OCI-LY1 (cell line): ENCODE measurements around the gene PRKACA.

Experiments used
- H2AFZ ChIP-seq: fragments of 200-600 bp; sonication (generic), shearing (Covaris generic); 2 replicates; pipeline ENCODE4 v1.6.0; 2014; ENCODE audit warnings: antibody characterized with exemption, mild to moderate bottlenecking, low read length
- H3F3A ChIP-seq: fragments of 200-600 bp; sonication (generic), shearing (Covaris generic); 2 replicates; pipeline ENCODE4 v1.6.0; 2014; ENCODE audit warnings: mild to moderate bottlenecking, antibody characterized with exemption, low read length, moderate library complexity; ENCODE audit not compliant: insufficient read depth
- H3K27ac ChIP-seq: fragments of 200-600 bp; sonication (generic); 2 replicates; pipeline ENCODE4 v1.5.1; 2014; ENCODE audit warnings: low read length, mixed run types, mild to moderate bottlenecking, low read depth; ENCODE audit not compliant: poor library complexity, severe bottlenecking
- H3K27me3 ChIP-seq: fragments of 200-600 bp; sonication (generic); 2 replicates; pipeline ENCODE4 v1.6.0; 2014; ENCODE audit warnings: antibody characterized with exemption, mild to moderate bottlenecking, low read length, moderate library complexity; ENCODE audit not compliant: insufficient read depth
- H3K36me3 ChIP-seq: fragments of 200-600 bp; sonication (generic); 2 replicates; pipeline ENCODE4 v1.6.1; 2014; ENCODE audit warnings: mild to moderate bottlenecking, antibody characterized with exemption, low read length, moderate library complexity, mixed read lengths; ENCODE audit not compliant: insufficient read depth
- H3K4me1 ChIP-seq: fragments of 200-600 bp; sonication (generic); 2 replicates; pipeline ENCODE4 v1.5.1; 2014; ENCODE audit warnings: mild to moderate bottlenecking, low read length, moderate library complexity; ENCODE audit not compliant: insufficient read depth, severe bottlenecking
- H3K4me2 ChIP-seq: fragments of 200-600 bp; sonication (generic), shearing (Covaris generic); 2 replicates; pipeline ENCODE4 v1.6.1; 2014; ENCODE audit warnings: low read length
- H3K4me3 ChIP-seq: fragments of 200-600 bp; sonication (generic); 2 replicates; pipeline ENCODE4 v1.5.1; 2014; ENCODE audit warnings: low read length, low read depth, mild to moderate bottlenecking, mixed read lengths; ENCODE audit not compliant: poor library complexity, severe bottlenecking
- H3K79me2 ChIP-seq: fragments of 200-600 bp; shearing (Covaris generic); 2 replicates; pipeline ENCODE4 v1.6.1; 2016; ENCODE audit warnings: mixed run types, low read length, mixed read lengths; ENCODE audit not compliant: insufficient read depth
- H3K9ac ChIP-seq: fragments of 200-600 bp; sonication (generic), shearing (Covaris generic); 2 replicates; pipeline ENCODE4 v1.6.1; 2014; ENCODE audit warnings: mild to moderate bottlenecking, low read length, mixed read lengths
- H3K9me2 ChIP-seq: fragments of 200-600 bp; sonication (generic), shearing (Covaris generic); 2 replicates; pipeline ENCODE4 v1.6.1; 2014; ENCODE audit warnings: low read depth, mild to moderate bottlenecking, low read length, mixed read lengths
- H3K9me3 ChIP-seq: fragments of 200-600 bp; shearing (Covaris generic); 2 replicates; pipeline ENCODE4 v1.6.1; 2014; ENCODE audit warnings: low read length, mixed read lengths
- H4K20me1 ChIP-seq: fragments of 200-600 bp; sonication (generic), shearing (Covaris generic); 2 replicates; pipeline ENCODE4 v1.6.0; 2016; ENCODE audit warnings: mild to moderate bottlenecking, low read length; ENCODE audit not compliant: insufficient read depth
- EZH2 ChIP-seq: fragments of 200-600 bp; sonication (generic), shearing (Covaris generic); IDR thresholded peaks from 2 replicates; pipeline ENCODE4 v1.8.0; 2017; ENCODE audit warnings: borderline replicate concordance, mixed run types, mild to moderate bottlenecking, antibody characterized with exemption, low read length, moderate library complexity, mixed read lengths
- TF ChIP-seq, protein P1 (sequence below): fragments of 200-600 bp; sonication (generic), shearing (Covaris generic); IDR thresholded peaks from 2 replicates; pipeline ENCODE4 v1.5.1; 2017; ENCODE audit warnings: mild to moderate bottlenecking, antibody characterized with exemption, low read length, moderate library complexity, mixed read lengths

Gene PRKACA

DNA sequence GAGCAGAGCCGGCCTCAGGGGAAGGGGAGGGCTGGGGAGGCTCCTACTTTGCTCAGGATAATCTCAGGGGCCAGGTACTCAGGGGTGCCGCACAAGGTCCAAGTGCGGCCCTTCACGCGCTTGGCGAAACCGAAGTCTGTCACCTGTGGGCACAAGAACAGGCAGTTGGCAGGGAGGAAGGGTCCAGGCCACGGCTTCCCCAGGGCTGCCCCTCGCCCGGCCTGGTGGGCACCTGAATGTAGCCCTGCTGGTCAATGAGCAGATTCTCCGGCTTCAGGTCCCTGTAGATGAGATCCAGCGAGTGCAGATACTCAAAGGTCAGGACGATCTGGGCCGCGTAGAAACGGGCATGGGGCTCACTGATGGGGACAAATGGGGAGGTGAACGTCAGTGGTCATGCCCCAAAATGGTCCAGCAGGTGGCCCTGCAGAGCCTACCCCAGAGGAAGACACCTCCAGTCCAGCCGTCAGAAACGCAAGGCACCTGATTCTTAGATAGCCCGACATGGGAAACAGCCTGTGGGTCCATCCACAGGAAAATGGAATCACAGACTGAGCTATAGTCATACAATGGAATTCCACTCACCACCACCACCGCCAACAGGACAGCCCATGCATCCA lies 19.9 kb downstream of the PRKACA start:
- peaks cover 7% of the 10 kb centered on the region for H3K9me3 ChIP-seq
- H4K20me1 ChIP-seq: no peaks in the 10 kb centered on the region
- H3K27ac ChIP-seq: no peak overlapping the region
- no peaks in the 10 kb centered on the region for H3K27me3 ChIP-seq
- no peak overlapping the region for H3K9ac ChIP-seq
- H3K9me2 ChIP-seq: no peaks in the 10 kb centered on the region
- TF ChIP-seq EZH2: no peak
- TF ChIP-seq, protein P1, sequence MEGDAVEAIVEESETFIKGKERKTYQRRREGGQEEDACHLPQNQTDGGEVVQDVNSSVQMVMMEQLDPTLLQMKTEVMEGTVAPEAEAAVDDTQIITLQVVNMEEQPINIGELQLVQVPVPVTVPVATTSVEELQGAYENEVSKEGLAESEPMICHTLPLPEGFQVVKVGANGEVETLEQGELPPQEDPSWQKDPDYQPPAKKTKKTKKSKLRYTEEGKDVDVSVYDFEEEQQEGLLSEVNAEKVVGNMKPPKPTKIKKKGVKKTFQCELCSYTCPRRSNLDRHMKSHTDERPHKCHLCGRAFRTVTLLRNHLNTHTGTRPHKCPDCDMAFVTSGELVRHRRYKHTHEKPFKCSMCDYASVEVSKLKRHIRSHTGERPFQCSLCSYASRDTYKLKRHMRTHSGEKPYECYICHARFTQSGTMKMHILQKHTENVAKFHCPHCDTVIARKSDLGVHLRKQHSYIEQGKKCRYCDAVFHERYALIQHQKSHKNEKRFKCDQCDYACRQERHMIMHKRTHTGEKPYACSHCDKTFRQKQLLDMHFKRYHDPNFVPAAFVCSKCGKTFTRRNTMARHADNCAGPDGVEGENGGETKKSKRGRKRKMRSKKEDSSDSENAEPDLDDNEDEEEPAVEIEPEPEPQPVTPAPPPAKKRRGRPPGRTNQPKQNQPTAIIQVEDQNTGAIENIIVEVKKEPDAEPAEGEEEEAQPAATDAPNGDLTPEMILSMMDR: no peak
- H3F3A ChIP-seq: no peaks in the 10 kb centered on the region
- H2AFZ ChIP-seq: no peak overlapping the region
- no peaks in the 10 kb centered on the region for H3K79me2 ChIP-seq
- no peak overlapping the region for H3K4me3 ChIP-seq
- peaks cover 44% of the 10 kb centered on the region for H3K36me3 ChIP-seq
- H3K4me2 ChIP-seq: no peak overlapping the region
- no peaks in the 10 kb centered on the region for H3K4me1 ChIP-seq

GRCh38 chr19:14096272-14096992 lies 21.1 kb downstream of the PRKACA start:
- TF ChIP-seq, protein P1: no peak
- Histone ChIP-seq H3K79me2 (no peaks in the 10 kb centered on the region), H3F3A (no peaks in the 10 kb centered on the region), H3K27me3 (no peaks in the 10 kb centered on the region), H4K20me1 (no peaks in the 10 kb centered on the region), H3K9me2 (no peaks in the 10 kb centered on the region), H3K4me1 (peaks cover 9% of the 10 kb centered on the region), H3K9me3 (peaks cover 7% of the 10 kb centered on the region), H2AFZ (no peak overlapping the region), H3K27ac (no peak overlapping the region), H3K9ac (no peak overlapping the region), H3K4me2 (no peak overlapping the region), H3K36me3 (peaks cover 35% of the 10 kb centered on the region), H3K4me3 (no peak overlapping the region)

DNA sequence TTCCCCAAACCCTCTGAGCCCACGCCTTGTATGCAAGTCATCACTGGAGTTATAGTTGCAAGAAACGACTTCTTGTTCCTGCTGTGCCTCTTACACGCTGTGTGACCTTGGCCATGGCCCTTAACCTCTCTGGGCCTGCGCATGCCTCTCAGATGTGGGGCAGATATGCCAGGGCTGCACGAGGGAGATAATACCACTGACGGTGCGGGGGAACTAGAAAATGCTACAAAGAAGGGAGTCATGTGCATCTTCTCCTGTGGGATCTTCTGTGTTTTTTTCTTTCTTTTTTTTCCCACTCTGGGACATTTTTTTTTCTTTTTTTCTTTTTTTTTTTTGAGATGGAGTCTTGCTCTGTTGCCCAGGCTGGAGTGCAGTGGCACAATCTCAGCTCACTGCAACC lies 22.7 kb downstream of the PRKACA start:
- peaks cover 21% of the 10 kb centered on the region for H3K36me3 ChIP-seq
- peaks cover 11% of the 10 kb centered on the region for H3K4me1 ChIP-seq
- H3K9me2 ChIP-seq: no peaks in the 10 kb centered on the region
- H3F3A ChIP-seq: no peaks in the 10 kb centered on the region
- peaks cover 7% of the 10 kb centered on the region for H3K9me3 ChIP-seq
- no peaks in the 10 kb centered on the region for H3K79me2 ChIP-seq
- H3K9ac ChIP-seq: no peak overlapping the region
- H4K20me1 ChIP-seq: no peaks in the 10 kb centered on the region
- no peak for TF ChIP-seq EZH2
- TF ChIP-seq, protein P1: no peak
- no peak overlapping the region for H2AFZ ChIP-seq
- no peaks in the 10 kb centered on the region for H3K27me3 ChIP-seq
- no peak overlapping the region for H3K27ac ChIP-seq
- H3K4me3 ChIP-seq: no peak overlapping the region
- H3K4me2 ChIP-seq: no peak overlapping the region
